Duodenal mucosa (tissue), 2 donors: ENCODE measurements around the gene IRF2.
A peak's percentile ranks its signal among the peaks of the same experiment; 100 is the strongest.

Source experiments
- H3K27ac ChIP-seq: one replicate; pipeline ENCODE4 v1.7.0; 2013; ENCODE audit warnings: low read depth, low read length
- H3K27me3 ChIP-seq, 2 donors: one replicate each; pipeline ENCODE4 v1.7.0; 2013; ENCODE audit warnings: low read length in 2 of 2, control low read depth in 1 of 2; ENCODE audit not compliant: insufficient read depth in 2 of 2, control insufficient read depth in 1 of 2
- H3K36me3 ChIP-seq, 2 donors: one replicate each; pipeline ENCODE4 v1.7.0; 2013; ENCODE audit warnings: low read length in 2 of 2, control low read depth in 1 of 2; ENCODE audit not compliant: insufficient read depth in 2 of 2, control insufficient read depth in 1 of 2
- H3K4me1 ChIP-seq, 2 donors: one replicate each; pipeline ENCODE4 v1.7.0; 2013; ENCODE audit warnings: low read length in 2 of 2, control low read depth in 1 of 2; ENCODE audit not compliant: insufficient read depth in 2 of 2, control insufficient read depth in 1 of 2
- H3K4me3 ChIP-seq, 2 donors: one replicate each; pipeline ENCODE4 v1.7.0; 2013; ENCODE audit warnings: low read length in 2 of 2, low read depth in 1 of 2
- H3K9ac ChIP-seq, 2 donors: one replicate each; pipeline ENCODE4 v1.7.0; 2013; ENCODE audit warnings: low read length in 2 of 2, low read depth in 1 of 2
- H3K9me3 ChIP-seq, 2 donors: one replicate each; pipeline ENCODE4 v1.7.0; 2013; ENCODE audit warnings: low read length in 2 of 2, control low read depth in 1 of 2; ENCODE audit not compliant: control insufficient read depth in 1 of 2

The IRF2 gene

DNA sequence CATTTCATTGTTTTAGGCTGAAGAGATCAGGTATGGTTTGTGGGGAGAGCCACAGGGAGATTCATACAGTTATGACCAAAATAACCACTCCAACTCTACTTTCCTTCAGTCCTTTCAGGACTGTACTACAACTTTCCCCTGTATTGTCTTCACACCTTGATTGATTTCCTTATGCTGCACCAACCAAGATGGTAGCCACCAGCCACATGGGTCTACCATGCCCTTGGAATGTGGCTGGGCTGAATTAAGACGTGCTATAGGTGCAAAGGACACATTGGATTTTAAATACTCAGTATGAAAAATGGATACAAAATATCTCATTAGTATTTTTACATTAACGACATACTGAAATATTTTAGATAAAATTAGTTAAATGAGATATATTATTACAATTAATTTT, 11.2 kb downstream of the IRF2 start:
- Histone ChIP-seq H3K4me3 (no peak overlapping the region), H3K27me3 (no peaks in the 10 kb centered on the region), H3K36me3 (peaks cover 0 to 5% of the 10 kb centered on the region in 2 donors), H3K9ac (no peak overlapping the region), H3K4me1 (peaks cover 12 to 25% of the 10 kb centered on the region in 2 donors), H3K27ac (no peak overlapping the region), H3K9me3 (no peaks in the 10 kb centered on the region)

DNA sequence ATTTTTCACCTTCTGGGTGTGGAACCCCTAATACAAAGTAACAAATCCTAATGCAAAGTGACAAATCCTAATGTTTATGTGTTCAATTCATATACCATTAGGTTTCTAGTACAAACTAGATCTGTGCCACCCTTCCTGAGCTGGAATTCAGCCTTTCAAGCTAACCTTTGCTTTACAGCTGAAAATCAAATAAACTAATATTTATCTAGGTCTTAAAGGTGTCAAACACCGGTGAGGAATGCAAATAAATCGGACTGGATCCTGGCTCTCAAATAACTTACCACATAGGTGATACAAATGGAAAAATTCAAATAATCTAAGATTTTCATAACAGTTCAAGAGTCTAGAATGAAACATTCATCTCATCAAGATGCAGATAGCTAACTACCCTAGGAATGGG, 11.6 kb downstream of the IRF2 start:
- peaks cover 0 to 5% of the 10 kb centered on the region in 2 donors for H3K36me3 ChIP-seq
- no peaks in the 10 kb centered on the region for H3K9me3 ChIP-seq
- H3K4me1 ChIP-seq, result peaks cover 16 to 25% of the 10 kb centered on the region in 2 donors
- H3K27ac ChIP-seq, result no peak overlapping the region
- H3K4me3 ChIP-seq, result no peak overlapping the region
- H3K27me3 ChIP-seq, result no peaks in the 10 kb centered on the region
- H3K9ac ChIP-seq, result no peak overlapping the region

DNA sequence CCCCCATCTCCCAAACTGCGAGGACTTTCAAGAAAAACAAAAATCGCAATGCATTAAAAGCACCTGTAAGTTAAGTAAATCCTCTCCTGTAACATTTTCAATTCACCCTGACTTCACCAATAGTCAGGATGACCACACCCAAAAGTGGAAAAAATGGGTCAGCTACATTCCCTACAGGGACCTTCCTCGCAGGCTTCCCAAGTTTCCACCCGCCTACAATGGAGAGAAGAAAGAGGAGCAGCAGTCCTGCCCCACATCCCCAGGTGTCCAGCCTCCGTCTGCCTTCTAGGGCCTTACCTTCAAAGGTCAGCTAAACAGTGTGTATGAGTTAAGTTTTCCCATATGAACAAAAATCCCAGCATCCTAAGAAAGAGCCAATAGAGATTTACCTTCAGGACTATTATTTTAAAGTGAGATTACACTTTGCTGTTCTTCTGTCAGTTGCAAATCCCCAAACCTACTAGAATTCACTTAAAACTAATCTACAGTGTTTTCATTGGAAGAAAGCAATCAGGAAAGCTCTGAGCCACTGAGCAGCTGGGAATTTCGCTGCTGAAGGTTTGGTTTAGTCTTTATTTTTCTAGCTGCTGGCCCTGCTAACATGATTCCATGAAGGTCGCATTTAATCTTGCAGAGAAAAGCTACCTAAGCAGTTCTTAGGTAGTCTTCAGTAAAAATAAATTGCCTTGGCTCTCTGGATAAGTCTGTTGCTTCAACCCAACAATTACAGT, 12.5 kb downstream of the IRF2 start:
- Histone ChIP-seq H3K4me3 (no peak overlapping the region), H3K36me3 (peaks cover 2 to 5% of the 10 kb centered on the region in 2 donors), H3K9ac (no peak overlapping the region), H3K27me3 (no peaks in the 10 kb centered on the region), H3K27ac (no peak overlapping the region), H3K9me3 (no peaks in the 10 kb centered on the region), H3K4me1 (peaks cover 14 to 23% of the 10 kb centered on the region in 2 donors)

DNA sequence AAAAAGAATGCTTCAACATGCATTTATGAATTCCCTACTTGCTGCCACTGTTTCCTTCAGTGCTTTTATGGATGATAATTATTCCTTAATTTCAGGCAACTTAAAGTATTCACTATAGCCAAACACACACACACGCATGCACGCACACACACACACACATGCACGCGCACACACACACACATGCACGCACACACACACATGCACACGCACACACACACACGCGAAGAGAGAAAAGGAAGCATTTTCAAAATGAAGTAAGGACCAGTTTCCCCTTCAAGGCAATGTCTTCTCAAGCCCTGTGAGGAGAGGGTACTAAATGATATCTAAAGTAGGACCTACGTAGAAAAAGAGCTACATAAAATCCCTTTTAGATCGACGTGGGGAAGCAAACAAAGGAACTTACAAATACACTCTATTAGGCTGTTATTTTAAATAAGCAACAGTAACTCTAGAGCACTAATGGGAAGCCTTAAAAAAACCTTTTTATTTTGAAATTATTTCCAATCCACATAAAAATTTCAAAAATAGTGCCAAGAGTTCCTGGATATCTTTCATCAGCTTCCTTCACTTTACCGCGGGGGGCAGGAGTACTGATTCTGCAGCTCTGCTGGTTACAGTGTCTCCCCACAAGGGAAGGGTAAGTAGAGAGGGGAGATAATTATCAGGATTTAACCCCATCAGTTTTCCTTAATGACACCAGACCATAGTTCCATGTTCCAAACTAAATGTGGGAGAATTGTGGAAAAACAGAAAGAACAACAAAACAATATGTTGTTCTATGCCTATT, 13.7 kb downstream of the IRF2 start:
- H3K4me3 ChIP-seq, result no peak overlapping the region
- no peak overlapping the region for H3K9ac ChIP-seq
- H3K4me1 ChIP-seq, result peaks cover 13 to 19% of the 10 kb centered on the region in 2 donors
- H3K27me3 ChIP-seq, result no peaks in the 10 kb centered on the region
- no peak overlapping the region for H3K27ac ChIP-seq
- no peaks in the 10 kb centered on the region for H3K9me3 ChIP-seq
- H3K36me3 ChIP-seq, result peaks cover 5 to 9% of the 10 kb centered on the region in 2 donors

DNA sequence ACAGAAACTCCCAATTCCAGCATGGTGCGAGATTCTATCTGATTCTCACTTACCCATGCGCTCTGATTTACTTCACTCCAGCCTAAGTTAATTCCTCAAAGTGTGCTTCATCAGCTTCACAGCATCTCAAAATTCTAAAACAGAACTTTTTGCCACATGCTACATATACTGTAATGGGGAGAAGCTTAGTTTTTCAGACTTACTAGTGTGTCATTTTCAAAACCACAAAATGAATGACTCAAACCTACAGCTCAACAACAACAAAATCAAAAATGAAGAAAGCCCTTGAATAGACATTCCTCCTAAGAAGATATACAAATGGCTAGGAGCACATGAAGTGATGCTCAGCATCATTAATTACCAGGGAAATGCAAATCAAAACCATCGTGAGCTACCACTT, 14.9 kb downstream of the IRF2 start:
- no peaks in the 10 kb centered on the region for H3K9me3 ChIP-seq
- H3K9ac ChIP-seq, result no peak overlapping the region
- no peaks in the 10 kb centered on the region for H3K27me3 ChIP-seq
- no peak overlapping the region for H3K4me3 ChIP-seq
- no peak overlapping the region for H3K27ac ChIP-seq
- peaks cover 18 to 19% of the 10 kb centered on the region in 2 donors for H3K4me1 ChIP-seq
- peaks cover 3 to 9% of the 10 kb centered on the region in 2 donors for H3K36me3 ChIP-seq

DNA sequence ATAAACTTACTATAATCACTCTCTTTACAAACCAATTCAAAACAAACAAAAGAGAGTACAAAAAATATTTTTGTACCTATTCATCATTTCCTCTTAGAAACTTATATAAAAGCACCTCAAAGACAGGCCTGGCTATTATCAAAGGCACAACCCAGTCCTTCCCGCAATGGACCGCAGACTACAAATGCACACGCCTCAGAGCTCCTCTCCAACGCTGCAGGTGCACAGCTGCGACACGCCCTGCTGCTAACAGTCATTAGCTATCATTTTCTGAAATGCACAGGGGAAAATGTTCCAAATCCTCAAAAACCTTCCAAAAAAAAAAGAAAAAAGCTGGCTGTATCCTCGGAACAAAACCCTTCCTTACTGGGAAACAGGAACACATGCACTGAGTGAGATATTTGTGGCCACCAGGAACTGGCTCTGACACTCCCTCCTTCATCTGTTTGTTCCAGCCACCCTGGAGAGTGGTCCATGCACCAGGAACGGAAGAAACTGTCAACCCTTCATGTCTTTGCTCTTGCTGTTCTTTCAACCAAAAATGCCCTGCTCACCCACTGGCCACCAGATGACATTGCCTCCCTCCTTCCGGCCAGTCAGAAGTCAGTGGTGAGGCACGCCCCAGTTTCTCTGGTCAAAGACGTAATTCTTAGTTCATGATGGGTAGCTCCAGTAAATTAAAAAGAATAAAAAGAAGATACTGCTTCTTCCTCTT, 16.7 kb downstream of the IRF2 start:
- H3K9me3 ChIP-seq, result no peaks in the 10 kb centered on the region
- H3K4me1 ChIP-seq, result peaks cover 31 to 33% of the 10 kb centered on the region in 2 donors
- no peak overlapping the region for H3K27ac ChIP-seq
- H3K4me3 ChIP-seq, result no peak overlapping the region
- peaks cover 0 to 9% of the 10 kb centered on the region in 2 donors for H3K36me3 ChIP-seq
- H3K27me3 ChIP-seq, result no peaks in the 10 kb centered on the region
- no peak overlapping the region for H3K9ac ChIP-seq

DNA sequence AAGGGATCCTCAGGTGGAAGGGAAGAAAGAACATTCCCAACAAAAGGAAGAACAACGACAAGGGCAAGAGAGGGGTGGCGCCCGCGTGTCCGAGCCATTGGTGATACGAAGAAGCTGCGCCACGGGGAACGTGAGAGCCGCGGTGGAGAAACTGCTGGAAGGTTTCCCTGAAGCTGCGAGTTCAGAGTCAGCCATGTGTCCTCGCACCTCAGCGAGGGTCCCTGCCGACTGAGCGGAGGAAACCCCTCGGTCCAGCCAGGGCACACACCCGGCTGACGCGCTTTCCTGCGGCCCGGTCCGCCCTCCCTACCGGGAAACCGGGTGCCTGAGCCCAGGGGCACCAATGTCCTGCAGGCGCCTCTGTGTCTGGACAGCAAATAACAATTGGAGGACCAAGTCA, 18.0 kb downstream of the IRF2 start:
- peaks cover 38 to 41% of the 10 kb centered on the region in 2 donors for H3K4me1 ChIP-seq
- H3K36me3 ChIP-seq, result peaks cover 0 to 17% of the 10 kb centered on the region in 2 donors
- no peaks in the 10 kb centered on the region for H3K27me3 ChIP-seq
- H3K4me3 ChIP-seq, result no peak overlapping the region
- no peak overlapping the region for H3K9ac ChIP-seq
- no peak overlapping the region for H3K27ac ChIP-seq
- no peaks in the 10 kb centered on the region for H3K9me3 ChIP-seq

DNA sequence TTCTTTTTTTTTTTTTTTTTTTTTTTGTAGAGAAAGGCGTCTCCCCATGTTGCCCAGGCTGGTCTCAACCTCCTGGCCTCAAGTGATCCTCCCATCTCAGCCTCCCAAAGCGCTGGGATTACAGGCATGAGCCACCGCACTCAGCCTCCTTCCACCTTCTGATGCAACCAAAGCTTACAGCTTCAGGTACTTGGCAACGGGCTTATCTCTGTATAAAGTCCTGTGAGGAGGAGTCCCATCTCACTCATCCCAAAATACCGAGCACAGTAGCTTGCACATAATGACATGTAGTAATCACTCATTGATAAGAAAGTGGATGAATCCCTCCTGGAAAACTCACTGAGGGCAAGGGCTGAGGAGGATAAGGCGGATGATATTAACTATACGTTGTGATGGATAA, 19.1 kb downstream of the IRF2 start:
- Histone ChIP-seq H3K4me1 (peaks cover 42 to 47% of the 10 kb centered on the region in 2 donors), H3K4me3 (no peak overlapping the region), H3K36me3 (peaks cover 0 to 17% of the 10 kb centered on the region in 2 donors), H3K9ac (no peak overlapping the region), H3K27ac (no peak overlapping the region), H3K9me3 (no peaks in the 10 kb centered on the region), H3K27me3 (no peaks in the 10 kb centered on the region)

DNA sequence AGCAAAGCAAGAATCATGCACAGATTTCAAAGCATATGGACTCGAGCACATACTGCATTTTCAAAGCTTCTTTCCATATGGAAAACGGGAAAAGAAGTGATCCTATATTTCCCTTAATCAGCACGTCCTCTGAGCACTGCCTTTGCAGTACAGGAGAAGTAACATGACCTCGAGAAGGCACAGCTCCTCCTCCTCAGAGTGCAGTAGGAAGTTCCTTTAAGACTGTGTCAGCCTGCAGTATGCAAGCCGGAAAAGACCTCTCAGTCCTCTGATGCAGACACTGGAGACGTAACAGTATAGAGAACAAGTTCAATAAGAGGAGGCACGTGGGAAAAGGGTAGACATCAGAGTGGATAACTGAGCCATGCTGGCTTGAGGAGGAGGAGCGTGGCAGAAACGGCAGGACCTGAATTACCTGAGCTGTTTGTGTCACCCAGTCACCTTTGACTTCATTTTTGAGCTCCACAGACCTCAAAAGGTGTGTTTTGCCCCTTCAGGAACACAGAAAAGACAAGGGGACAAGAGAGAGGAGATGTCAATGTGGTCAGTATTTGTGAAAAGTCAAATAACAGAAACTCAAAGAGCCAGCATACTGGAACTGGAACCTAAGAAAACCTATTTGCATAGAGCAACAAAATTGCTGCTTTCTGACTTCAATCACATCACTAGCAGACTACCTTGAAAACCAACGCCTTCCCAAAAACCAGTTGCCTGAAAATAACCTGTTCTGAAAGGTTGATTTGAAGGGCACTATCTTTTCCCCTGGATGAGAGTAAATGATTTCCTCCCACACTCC, 20.8 kb downstream of the IRF2 start:
- Histone ChIP-seq H3K9ac (peak overlapping the region; percentile 33 to 58), H3K9me3 (no peaks in the 10 kb centered on the region), H3K27me3 (no peaks in the 10 kb centered on the region), H3K4me1 (peaks cover 56 to 62% of the 10 kb centered on the region in 2 donors), H3K27ac (peak overlapping the region; percentile 17), H3K4me3 (peak overlapping the region in 1 of 2 donors; percentile 50), H3K36me3 (peaks cover 0 to 17% of the 10 kb centered on the region in 2 donors)
